ENCODE measurements around the gene BBS9. TPM values are rescaled to one million over a fixed set of nuclear protein-coding genes. Genes with fewer than 3 reads are reported as not detected.

The BBS9 gene
- total and polyA plus RNA-seq, 12 donors = 4.1 to 44.0 (median 10.0) TPM

GRCh38 chr7:33145156-33145555 is 15.8 kb downstream of the BBS9 start:
- no peak overlapping the region for H3K27ac ChIP-seq
- TF ChIP-seq CTCF (IDR thresholded peaks at IDR 0.05) = no peak
- no peaks in the 10 kb centered on the region for H3K27me3 ChIP-seq
- peaks cover 0 to 14% (median 4%) of the 10 kb centered on the region in 11 donors for H3K9me3 ChIP-seq
- ATAC-seq (no peak), DNase-seq (no peak)
- no peaks in the 10 kb centered on the region for H3K36me3 ChIP-seq
- intact Hi-C loops (cut with DNase I) = no loop called here
- no peak overlapping the region for H3K4me3 ChIP-seq
- peaks cover 0 to 3% (median 0%) of the 10 kb centered on the region in 9 donors for H3K4me1 ChIP-seq
- 90 to 91% methylated on average over 5 of the region's 5 CpGs for WGBS, 2 donors

- intact Hi-C loops (cut with DNase I) = no loop called here
- WGBS, 2 donors = 89 to 92% methylated on average over 3 of the region's 3 CpGs
- ATAC-seq = no peak
These were observed 22.7 kb downstream of the BBS9 start for GRCh38 chr7:33152087-33152486.

GRCh38 chr7:33155811-33156210 is 26.4 kb downstream of the BBS9 start:
- intact Hi-C loops (cut with DNase I) = no loop called here
- ATAC-seq (no peak), DNase-seq (no peak)
- WGBS, 2 donors = 96 to 98% methylated on average over 2 of the region's 2 CpGs
- TF ChIP-seq CTCF (IDR thresholded peaks at IDR 0.05) = no peak
- peaks cover 0 to 24% (median 0%) of the 10 kb centered on the region in 9 donors for H3K36me3 ChIP-seq
- H3K4me1 ChIP-seq = peaks cover 0 to 22% (median 13%) of the 10 kb centered on the region in 9 donors
- H3K27me3 ChIP-seq = no peaks in the 10 kb centered on the region
- no peak overlapping the region for H3K27ac ChIP-seq
- H3K9me3 ChIP-seq = no peaks in the 10 kb centered on the region
- H3K4me3 ChIP-seq = no peak overlapping the region

More at GRCh38 chr7:33152087-33152486, 22.7 kb downstream of the BBS9 start:
- no peaks in the 10 kb centered on the region for H3K27me3 ChIP-seq
- no peak for DNase-seq
- H3K27ac ChIP-seq = no peak overlapping the region
- no peak for TF ChIP-seq CTCF (IDR thresholded peaks at IDR 0.05)
- H3K4me1 ChIP-seq = peaks cover 0 to 8% (median 4%) of the 10 kb centered on the region in 9 donors
- H3K36me3 ChIP-seq = peaks cover 0 to 19% (median 0%) of the 10 kb centered on the region in 9 donors
- H3K4me3 ChIP-seq = no peak overlapping the region
- H3K9me3 ChIP-seq = no peaks in the 10 kb centered on the region

GRCh38 chr7:33156441-33156840 is 27.1 kb downstream of the BBS9 start:
- Histone ChIP-seq H3K36me3 (peaks cover 0 to 24% (median 0%) of the 10 kb centered on the region in 9 donors), H3K27ac (peak overlapping the region in 4 of 10 donors; percentile 5 to 73 (median 30)), H3K9me3 (peaks cover 0 to 5% (median 0%) of the 10 kb centered on the region in 11 donors), H3K27me3 (no peaks in the 10 kb centered on the region), H3K4me1 (peaks cover 0 to 22% (median 13%) of the 10 kb centered on the region in 9 donors), H3K4me3 (no peak overlapping the region)
- no peak for ATAC-seq
- WGBS, 2 donors = 98 to 100% methylated on average over 2 of the region's 2 CpGs
- no peak for TF ChIP-seq CTCF (IDR thresholded peaks at IDR 0.05)
- no peak for DNase-seq
- intact Hi-C loops (cut with DNase I) = no loop called here

Measured in heart right ventricle (tissue), 16 donors.